SKM-1 (cell line): ENCODE measurements around the gene TSPAN8.
"Not testable (repeated sequence)": the region's sequence is repeated elsewhere in the genome, so short reads cannot be mapped to it uniquely, and the experiment has no call there.

Experiments
- DNase-seq: peaks from one replicate; lab custom pipeline; 2025; ENCODE audit not compliant: unreplicated experiment; lab: John Stamatoyannopoulos, UW

TSPAN8 gene

GRCh38 chr12:71129364-71129763 lies 28.4 kb downstream of the TSPAN8 start:
- no peak for DNase-seq

GRCh38 chr12:71128191-71128788 lies 29.5 kb downstream of the TSPAN8 start:
- DNase-seq, result no peak

GRCh38 chr12:71125949-71126348 lies 31.9 kb downstream of the TSPAN8 start:
- no peak for DNase-seq

GRCh38 chr12:71125515-71125914 lies 32.3 kb downstream of the TSPAN8 start:
- no peak for DNase-seq

GRCh38 chr12:71124835-71125460 lies 32.9 kb downstream of the TSPAN8 start:
- DNase-seq, result no peak

- DNase-seq, result not testable (repeated sequence)
These were observed 44.7 kb downstream of the TSPAN8 start for GRCh38 chr12:71113148-71113547.

- no peak for DNase-seq
These were observed 48.0 kb downstream of the TSPAN8 start for GRCh38 chr12:71109834-71110233.

GRCh38 chr12:71108355-71108754 lies 49.4 kb downstream of the TSPAN8 start:
- no peak for DNase-seq

- DNase-seq, result no peak
These were observed 49.9 kb downstream of the TSPAN8 start for GRCh38 chr12:71107936-71108335.

- DNase-seq, result no peak
These were observed 51.8 kb downstream of the TSPAN8 start for GRCh38 chr12:71105956-71106355.

- DNase-seq, result no peak
These were observed 65.5 kb downstream of the TSPAN8 start for GRCh38 chr12:71092290-71092689.

- DNase-seq, result no peak
These were observed 66.8 kb downstream of the TSPAN8 start for GRCh38 chr12:71090971-71091370.

GRCh38 chr12:71085575-71085974 lies 72.2 kb downstream of the TSPAN8 start:
- DNase-seq, result no peak

GRCh38 chr12:71075743-71076142 lies 82.1 kb downstream of the TSPAN8 start:
- DNase-seq, result no peak
